PC-9 (cell line): ENCODE measurements around the gene NARF. TPM values are rescaled to one million over a fixed set of nuclear protein-coding genes. Genes with fewer than 3 reads are reported as not detected.

ENCODE experiments used
- BruUV-seq: library from RNA; stranded (reverse); fragments of 400-500 nt; replicated peaks from 2 replicates; lab custom pipeline; 2021; lab: Mats Ljungman, UMichigan
- CTCF ChIA-PET: fragments of 300-600 bp; sonication (Branson Sonifier 250); formaldehyde crosslinking; loops from one replicate; lab custom pipeline; 2022; ENCODE audit warnings: antibody characterized with exemption; lab: Charles Lee
- POLR2A ChIA-PET: fragments of 300-600 bp; sonication (Branson Sonifier 250); formaldehyde crosslinking; loops from one replicate; lab custom pipeline; 2022; ENCODE audit warnings: antibody characterized with exemption; ENCODE audit not compliant: unreplicated experiment; lab: Charles Lee
- DNase-seq, 2 experiments: peaks; one replicate each; pipeline versions ENCODE4 v3.0.0 to v3.0.0-alpha.2; 2015 to 2022; ENCODE audit warnings: mixed read lengths in 1 of 2
- H2AFZ ChIP-seq: fragments of 200-600 bp; sonication (generic); 2 replicates; pipeline ENCODE4 v1.8.1; 2017; ENCODE audit warnings: antibody characterized with exemption
- H3F3A ChIP-seq: fragments of 200-600 bp; sonication (generic); 2 replicates; pipeline ENCODE4 v1.8.1; 2017; ENCODE audit warnings: antibody characterized with exemption, mild to moderate bottlenecking, low read depth; ENCODE audit not compliant: insufficient read depth
- H3K27ac ChIP-seq: fragments of 200-600 bp; sonication (generic); 2 replicates; pipeline ENCODE4 v1.6.1; 2016; ENCODE audit warnings: mixed run types
- H3K27me3 ChIP-seq: fragments of 200-600 bp; sonication (generic); 2 replicates; pipeline ENCODE4 v1.6.1; 2016; ENCODE audit warnings: low read depth, mixed run types; ENCODE audit not compliant: insufficient read depth
- H3K36me3 ChIP-seq: fragments of 200-600 bp; sonication (generic); 2 replicates; pipeline ENCODE4 v1.6.1; 2016; ENCODE audit warnings: low read depth, mixed run types
- H3K4me1 ChIP-seq: fragments of 200-600 bp; sonication (generic); replicated peaks from 2 replicates; pipeline ENCODE4 v1.6.1; 2016; ENCODE audit warnings: mixed run types; ENCODE audit not compliant: insufficient read depth
- H3K4me2 ChIP-seq: fragments of 200-600 bp; sonication (generic); 2 replicates; pipeline ENCODE4 v1.6.1; 2017; ENCODE audit warnings: mixed run types
- H3K4me3 ChIP-seq: fragments of 200-600 bp; sonication (generic); 2 replicates; pipeline ENCODE4 v1.6.1; 2016; ENCODE audit warnings: mixed run types
- H3K79me2 ChIP-seq: fragments of 200-600 bp; sonication (generic); 2 replicates; pipeline ENCODE4 v1.6.1; 2017; ENCODE audit warnings: low read depth, mixed run types
- H3K9me2 ChIP-seq: fragments of 200-600 bp; sonication (generic); 2 replicates; pipeline ENCODE4 v1.8.1; 2017; ENCODE audit warnings: mild to moderate bottlenecking; ENCODE audit not compliant: insufficient read depth
- H3K9me3 ChIP-seq: fragments of 200-600 bp; sonication (generic); 2 replicates; pipeline ENCODE4 v1.8.1; 2016; ENCODE audit warnings: low read depth; ENCODE audit not compliant: insufficient read depth
- H4K20me1 ChIP-seq: fragments of 200-600 bp; sonication (generic); 2 replicates; pipeline ENCODE4 v1.8.1; 2017; ENCODE audit not compliant: insufficient read depth
- CTCF ChIP-seq: fragments of 200-600 bp; sonication (generic); conservative IDR thresholded peaks from 2 replicates; pipeline ENCODE4 v1.6.1; 2017; ENCODE audit warnings: mixed run types, antibody characterized with exemption, mild to moderate bottlenecking, moderate library complexity
- EZH2 ChIP-seq: fragments of 200-600 bp; sonication (generic); IDR thresholded peaks from 2 replicates; pipeline ENCODE4 v1.8.0; 2017; ENCODE audit warnings: antibody characterized with exemption, low read depth
- intact Hi-C: fragments of 100-400 bp; cut with micrococcal nuclease; formaldehyde crosslinking; loops from one replicate; pipeline ENCODE4 v1.10.0; 2022; ENCODE audit not compliant: unreplicated experiment
- total RNA-seq: library from RNA; stranded (reverse); gene quantifications from 2 replicates; pipeline ENCODE4 v1.2.3, GENCODE V29; 2021

NARF gene
- total RNA-seq, 1 experiment from 2014 or later = 57.2 TPM

GRCh38 chr17:82470065-82470464 is 11.5 kb downstream of the NARF start:
- POLR2A ChIA-PET = no interaction called here
- BruUV-seq = no TSS peak
- no peaks in the 10 kb centered on the region for H3K9me3 ChIP-seq

GRCh38 chr17:82474223-82475010 is 15.9 kb downstream of the NARF start:
- no TSS peak for BruUV-seq
- intact Hi-C loops = no loop called here
- ChIA-PET POLR2A (interaction anchor here (0.9 kb wide), 1 partner anchor 118 kb away, joined by 8 read pairs; no protein-coding TSS in a partner anchor), CTCF (interaction anchor here (0.5 to 0.6 kb wide), 2 partner anchors 48 to 151 kb away, joined by 5 to 6 read pairs; no protein-coding TSS in a partner anchor)
- Histone ChIP-seq H3K9me3 (no peaks in the 10 kb centered on the region), H3K36me3 (no peaks in the 10 kb centered on the region), H3F3A (no peaks in the 10 kb centered on the region), H3K79me2 (no peaks in the 10 kb centered on the region), H2AFZ (no peak overlapping the region), H3K4me2 (no peak overlapping the region), H3K27ac (no peak overlapping the region), H4K20me1 (no peaks in the 10 kb centered on the region), H3K4me3 (no peak overlapping the region), H3K27me3 (no peaks in the 10 kb centered on the region), H3K4me1 (no peaks in the 10 kb centered on the region), H3K9me2 (no peaks in the 10 kb centered on the region)
- TF ChIP-seq CTCF = no peak
- no peak for TF ChIP-seq EZH2
- DNase-seq = no peak

More at GRCh38 chr17:82470065-82470464, 11.5 kb downstream of the NARF start:
- Histone ChIP-seq H3K27ac (no peak overlapping the region), H3K4me1 (no peaks in the 10 kb centered on the region), H3K9me2 (no peaks in the 10 kb centered on the region), H3K36me3 (no peaks in the 10 kb centered on the region), H3K4me2 (no peak overlapping the region), H3K4me3 (no peak overlapping the region), H2AFZ (no peak overlapping the region), H3K27me3 (no peaks in the 10 kb centered on the region), H3K79me2 (no peaks in the 10 kb centered on the region), H4K20me1 (no peaks in the 10 kb centered on the region), H3F3A (no peaks in the 10 kb centered on the region)
- DNase-seq = no peak
- CTCF ChIA-PET = no interaction called here
- intact Hi-C loops = no loop called here
- TF ChIP-seq CTCF (no peak), EZH2 (no peak)

GRCh38 chr17:82475458-82475857 is 16.9 kb downstream of the NARF start:
- H3K4me1 ChIP-seq = no peaks in the 10 kb centered on the region
- H2AFZ ChIP-seq = no peak overlapping the region
- peak in 1 of 2 experiments; percentile 66 for DNase-seq
- no TSS peak for BruUV-seq
- H3K4me2 ChIP-seq = no peak overlapping the region
- no peak for TF ChIP-seq EZH2
- no peak for TF ChIP-seq CTCF
- no peaks in the 10 kb centered on the region for H3F3A ChIP-seq
- H3K27me3 ChIP-seq = no peaks in the 10 kb centered on the region
- H3K36me3 ChIP-seq = no peaks in the 10 kb centered on the region
- H3K9me3 ChIP-seq = no peaks in the 10 kb centered on the region
- H3K27ac ChIP-seq = no peak overlapping the region
- CTCF ChIA-PET = interaction anchor here (0.6 kb wide), 1 partner anchor 152 kb away, joined by 5 read pairs; no protein-coding TSS in a partner anchor
- intact Hi-C loops = no loop called here
- no peaks in the 10 kb centered on the region for H3K79me2 ChIP-seq
- POLR2A ChIA-PET = interaction anchor here (0.5 to 0.7 kb wide), 4 partner anchors 24 to 849 kb away, joined by 3 to 22 read pairs (median 4); no protein-coding TSS in a partner anchor
- H3K9me2 ChIP-seq = no peaks in the 10 kb centered on the region
- no peak overlapping the region for H3K4me3 ChIP-seq
- H4K20me1 ChIP-seq = no peaks in the 10 kb centered on the region
